Adrenal gland (tissue), 12 donors: ENCODE results near the gene CACNA1B. TPM values are rescaled to one million over a fixed set of nuclear protein-coding genes. Genes with fewer than 3 reads are reported as not detected.

Experiments used
- DNase-seq, 7 donors: peaks; one replicate each; pipeline ENCODE4 v3.0.0-alpha.2; 2019 to 2020
- H3K27ac ChIP-seq, 5 donors: fragments of 200-600 bp; sonication (generic) in 4 of 5; 1 replicate in 3 of 5; 2 replicates in 2 of 5; pipeline versions ENCODE4 v1.5.1 to v1.8.0; 2016 to 2020; ENCODE audit warnings: mild to moderate bottlenecking in 1 of 5
- H3K27me3 ChIP-seq: fragments of 200-600 bp; 2 replicates; pipeline ENCODE4 v1.8.0; 2021
- H3K36me3 ChIP-seq, 2 donors: fragments of 200-600 bp; replicated peaks in 1 of 2; 1 replicate in 1 of 2; 2 replicates in 1 of 2; pipeline versions ENCODE4 v1.5.1 to v1.8.0; 2018 to 2022
- H3K4me1 ChIP-seq, 2 donors: fragments of 200-600 bp; replicated peaks in 1 of 2; 1 replicate in 1 of 2; 2 replicates in 1 of 2; pipeline versions ENCODE4 v1.5.1 to v1.8.0; 2018 to 2021
- H3K4me3 ChIP-seq, 4 donors: fragments of 200-600 bp; sonication (generic) in 3 of 4; one replicate each; pipeline ENCODE4 v1.5.1; 2016 to 2018
- H3K9me3 ChIP-seq, 3 donors: fragments of 200-600 bp; sonication (generic) in 1 of 3; replicated peaks in 1 of 3; 1 replicate in 2 of 3; 2 replicates in 1 of 3; pipeline versions ENCODE4 v1.5.1 to v1.8.0; 2016 to 2021
- CTCF ChIP-seq, 6 experiments: fragments of 450-650 bp in 4 of 6; fragments of 200-600 bp in 2 of 6; sonication (generic) in 1 of 6; IDR thresholded peaks; 1 replicate in 5 of 6; 2 replicates in 1 of 6; pipeline versions ENCODE4 v1.5.1 to v1.8.0; 2016 to 2021; ENCODE audit warnings: antibody characterized with exemption in 6 of 6, mild to moderate bottlenecking in 2 of 6, moderate library complexity in 1 of 6
- POLR2A ChIP-seq, 2 donors: fragments of 450-650 bp; IDR thresholded peaks; one replicate each; pipeline ENCODE4 v1.6.1; 2017; ENCODE audit warnings: antibody characterized with exemption in 2 of 2, mild to moderate bottlenecking in 2 of 2, moderate library complexity in 1 of 2
- WGBS, 4 donors: extraction: QIAGEN DNeasy Blood & Tissue Kit in 2 of 4; methylation state at CpG; one replicate each; pipeline versions ENCODE4 v1.1.5 to v1.1.7; 2013 to 2017; 5-methylcytosine and 5-hydroxymethylcytosine counted together
- intact Hi-C, 2 donors: fragments of 100-400 bp; cut with DNase I; formaldehyde crosslinking; loops; one replicate each; pipeline versions ENCODE4 v1.14.1 to v1.15.0; 2022 to 2023
- polyA plus RNA-seq, 3 donors: library from polyadenylated mRNA; stranded (reverse); fragments of 200-250 nt in 2 of 3; fragments of 350-450 nt in 1 of 3; fragmentation: Illumina TruSeq in 1 of 3; extraction: RNeasy Lipid Tissue Mini Kit (QIAGEN cat#74804) in 1 of 3; gene quantifications; one replicate each; pipeline ENCODE4 v1.2.3, GENCODE V29; 2013 to 2014
- total RNA-seq, 9 donors: library from RNA; depleted of rRNA in 4 of 9; stranded (reverse); fragments of >200 nt in 4 of 9; fragments of 120-200 nt in 1 of 9; fragmentation: NEBNext Ultra II Directional in 1 of 9; extraction: Animal tissue kit (Norgen Biotek cat#: 25700) in 1 of 9; gene quantifications; one replicate each; pipeline versions ENCODE4 v1.1.0 to v1.2.4, GENCODE V29; 2013 to 2023
- donor health status: healthy with polysubstance abuse.
- donor health status: Bipolar disorder and iron deficiency.
- donor health status: DM: yes; HTN: yes; CAD: no.
- donor health status: DM: no; HTN: no; CAD: no.
- donor health status: DM: no; HTN: no; CAD: no.
- donor health status: DM: yes; HTN: yes; CAD: no.

The CACNA1B gene
- total and polyA plus RNA-seq, 12 donors: 0.04 to 4.9 (median 1.1) TPM; not detected in 1

DNA sequence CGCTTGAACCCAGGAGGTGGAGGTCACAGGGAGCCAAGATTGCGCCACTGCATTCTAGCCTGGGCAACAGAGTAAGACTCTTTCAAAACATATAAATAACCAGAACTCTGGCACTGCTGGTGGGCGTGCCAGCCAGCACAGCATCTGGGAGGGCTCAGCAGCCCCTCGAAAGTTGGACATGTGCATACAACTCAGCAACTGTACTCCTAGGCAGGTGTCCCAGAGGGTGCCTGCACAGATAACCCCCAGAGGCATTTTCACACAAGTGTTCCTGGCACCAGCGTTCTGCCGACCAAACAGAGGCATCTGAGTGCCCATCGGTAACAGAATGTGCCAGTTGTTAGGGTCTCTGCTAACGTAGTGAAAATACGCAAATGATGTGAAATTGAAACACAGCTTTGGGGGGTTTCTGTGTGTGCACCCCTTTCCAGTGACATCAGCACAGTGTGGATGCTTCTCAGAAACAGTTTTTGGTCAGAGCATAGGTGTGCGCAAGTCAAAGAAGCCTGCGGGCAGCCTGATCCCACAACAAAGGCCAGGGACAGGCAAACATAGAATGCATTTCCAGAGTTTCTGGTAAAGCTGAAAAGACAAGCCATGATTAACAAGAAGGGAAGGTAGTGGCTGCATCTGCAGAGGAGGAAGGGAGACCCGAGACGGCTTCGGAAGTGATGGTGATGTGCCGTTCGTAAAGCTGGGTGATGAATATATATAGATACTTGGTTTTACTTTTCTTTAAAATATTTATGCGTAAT, 190.2 kb downstream of the CACNA1B start:
- Histone ChIP-seq H3K27me3 (no peaks in the 10 kb centered on the region), H3K4me1 (no peaks in the 10 kb centered on the region)

GRCh38 chr9:138068601-138069035, 191.0 kb downstream of the CACNA1B start:
- H3K4me1 ChIP-seq: no peaks in the 10 kb centered on the region
- no peaks in the 10 kb centered on the region for H3K27me3 ChIP-seq
- H3K27ac ChIP-seq: no peak overlapping the region
- no peak overlapping the region for H3K4me3 ChIP-seq
- TF ChIP-seq POLR2A (IDR thresholded peaks at IDR 0.05) (no peak), CTCF (IDR thresholded peaks at IDR 0.05) (no peak)
- 38 to 67% (median 52%) methylated on average over 3 to 9 of the region's 9 CpGs for WGBS, 4 donors
- H3K9me3 ChIP-seq: no peaks in the 10 kb centered on the region
- intact Hi-C loops: no loop called here
- H3K36me3 ChIP-seq: no peaks in the 10 kb centered on the region
- peak in 2 of 7 donors; percentile 5 to 52 for DNase-seq

More for the DNA sequence above, 190.2 kb downstream of the CACNA1B start:
- Histone ChIP-seq H3K9me3 (no peaks in the 10 kb centered on the region), H3K27ac (no peak overlapping the region), H3K4me3 (no peak overlapping the region), H3K36me3 (no peaks in the 10 kb centered on the region)
- peak in 1 of 7 donors; percentile 31 for DNase-seq
- TF ChIP-seq CTCF (IDR thresholded peaks at IDR 0.05): no peak
- no peak for TF ChIP-seq POLR2A (IDR thresholded peaks at IDR 0.05)
- 82 to 93% (median 85%) methylated on average over 15 to 17 of the region's 17 CpGs for WGBS, 4 donors
- intact Hi-C loops: no loop called here

GRCh38 chr9:138069731-138070456, 192.3 kb downstream of the CACNA1B start:
- H3K4me3 ChIP-seq: no peak overlapping the region
- WGBS, 4 donors: 68 to 78% (median 73%) methylated on average over 15 to 18 of the region's 18 CpGs
- no peaks in the 10 kb centered on the region for H3K9me3 ChIP-seq
- H3K4me1 ChIP-seq: no peaks in the 10 kb centered on the region
- intact Hi-C loops: no loop called here
- H3K27ac ChIP-seq: no peak overlapping the region
- peak in 1 of 7 donors; percentile 41 for DNase-seq
- no peaks in the 10 kb centered on the region for H3K27me3 ChIP-seq
- no peaks in the 10 kb centered on the region for H3K36me3 ChIP-seq
- TF ChIP-seq POLR2A (IDR thresholded peaks at IDR 0.05): no peak
- no peak for TF ChIP-seq CTCF (IDR thresholded peaks at IDR 0.05)

- Histone ChIP-seq H3K27ac (no peak overlapping the region), H3K9me3 (no peaks in the 10 kb centered on the region), H3K36me3 (no peaks in the 10 kb centered on the region), H3K4me1 (no peaks in the 10 kb centered on the region), H3K27me3 (no peaks in the 10 kb centered on the region), H3K4me3 (no peak overlapping the region)
- 84 to 86% (median 85%) methylated on average over 6 to 8 of the region's 8 CpGs for WGBS, 4 donors
- TF ChIP-seq POLR2A (IDR thresholded peaks at IDR 0.05) (no peak), CTCF (IDR thresholded peaks at IDR 0.05) (no peak)
- no peak for DNase-seq
- intact Hi-C loops: no loop called here
These were observed 193.2 kb downstream of the CACNA1B start for GRCh38 chr9:138070815-138071214.
